Spleen (tissue), 11 donors: ENCODE data around the gene MUC5B. TPM values are rescaled to one million over a fixed set of nuclear protein-coding genes. Genes with fewer than 3 reads are reported as not detected.
A peak's percentile ranks its signal among the peaks of the same experiment; 100 is the strongest.

ENCODE experiments used
- DNase-seq: peaks from one replicate; pipeline ENCODE4 v3.0.0-alpha.2; 2020
- H3K27ac ChIP-seq, 8 donors: fragments of 200-600 bp; sonication (generic) in 7 of 8; 1 replicate in 4 of 8; 2 replicates in 4 of 8; pipeline versions ENCODE4 v1.5.0 to v1.8.0; 2016 to 2021; ENCODE audit warnings: inconsistent platforms in 4 of 8, mild to moderate bottlenecking in 4 of 8, moderate library complexity in 1 of 8
- H3K27me3 ChIP-seq, 7 donors: fragments of 200-600 bp; sonication (generic) in 6 of 7; replicated peaks in 1 of 7; 1 replicate in 4 of 7; 2 replicates in 3 of 7; pipeline versions ENCODE4 v1.5.0 to v1.8.0; 2016 to 2021; ENCODE audit warnings: inconsistent platforms in 3 of 7, mild to moderate bottlenecking in 1 of 7
- H3K36me3 ChIP-seq, 6 donors: fragments of 200-600 bp; sonication (generic) in 5 of 6; 1 replicate in 4 of 6; 2 replicates in 2 of 6; pipeline versions ENCODE4 v1.5.0 to v1.8.0; 2016 to 2021; ENCODE audit warnings: inconsistent platforms in 2 of 6
- H3K4me1 ChIP-seq, 6 donors: fragments of 200-600 bp; sonication (generic) in 5 of 6; 1 replicate in 3 of 6; 2 replicates in 3 of 6; pipeline versions ENCODE4 v1.5.0 to v1.8.0; 2016 to 2021; ENCODE audit warnings: inconsistent platforms in 3 of 6
- H3K4me3 ChIP-seq, 8 donors: fragments of 200-600 bp; sonication (generic) in 7 of 8; 1 replicate in 4 of 8; 2 replicates in 4 of 8; pipeline versions ENCODE4 v1.5.0 to v1.8.0; 2016 to 2021; ENCODE audit warnings: inconsistent platforms in 4 of 8, mild to moderate bottlenecking in 4 of 8, moderate library complexity in 2 of 8
- H3K9me3 ChIP-seq, 8 donors: fragments of 200-600 bp; sonication (generic) in 7 of 8; 1 replicate in 4 of 8; 2 replicates in 4 of 8; pipeline versions ENCODE4 v1.5.0 to v1.8.0; 2016 to 2021; ENCODE audit warnings: inconsistent platforms in 4 of 8
- CTCF ChIP-seq, 11 experiments: fragments of 200-600 bp in 7 of 11; fragments of 450-650 bp in 4 of 11; sonication (generic) in 4 of 11; IDR thresholded peaks in 8 of 11; conservative IDR thresholded peaks in 3 of 11; 1 replicate in 7 of 11; 2 replicates in 4 of 11; pipeline versions ENCODE4 v1.4.0 to v1.8.0; 2016 to 2021; ENCODE audit warnings: antibody characterized with exemption in 11 of 11, inconsistent platforms in 4 of 11, mild to moderate bottlenecking in 1 of 11
- POLR2A ChIP-seq, 3 donors: fragments of 450-650 bp; IDR thresholded peaks; one replicate each; pipeline ENCODE4 v1.5.1; 2017; ENCODE audit warnings: antibody characterized with exemption in 3 of 3, mild to moderate bottlenecking in 1 of 3
- POLR2AphosphoS5 ChIP-seq, 3 donors: sonication (generic); formaldehyde crosslinking; IDR thresholded peaks; one replicate each; pipeline ENCODE4 v1.5.1; 2017; ENCODE audit warnings: antibody characterized with exemption in 3 of 3
- WGBS, 5 donors: extraction: QIAGEN DNeasy Blood & Tissue Kit in 3 of 5; methylation state at CpG; one replicate each; pipeline versions ENCODE4 v1.1.5 to v1.1.7; 2013 to 2018; 5-methylcytosine and 5-hydroxymethylcytosine counted together
- intact Hi-C: fragments of 100-400 bp; cut with DNase I; formaldehyde crosslinking; loops from one replicate; pipeline ENCODE4 v1.15.0; 2023; ENCODE audit warnings: low total_unique reads
- polyA plus RNA-seq, 3 donors: library from polyadenylated mRNA; stranded (reverse); fragments of 200-250 nt; gene quantifications; one replicate each; pipeline ENCODE4 v1.2.1, GENCODE V29; 2013
- total RNA-seq, 7 donors: library from RNA; depleted of rRNA in 3 of 7; stranded (reverse); fragments of >200 nt in 3 of 7; fragmentation: NEBNext Ultra II Directional in 4 of 7; extraction: Animal tissue kit (Norgen Biotek cat#: 25700) in 4 of 7; gene quantifications; one replicate each; pipeline versions ENCODE4 v1.1.0 to v1.2.1, GENCODE V29; 2016 to 2021
- donor health status: healthy with polysubstance abuse.
- donor health status: DM: no; HTN: no; CAD: no; lungs with moderate emphysema.
- donor health status: DM: no; HTN: no; CAD: no.
- donor health status: Bipolar disorder and iron deficiency.
- donor health status: healthy.
- donor health status: DM: no; HTN: no; CAD: no.
- donor health status: DM: yes; HTN: yes; CAD: no.

Gene MUC5B
- total and polyA plus RNA-seq, 10 donors: under 0.01 to 0.09 (median under 0.01) TPM; not detected in 7

GRCh38 chr11:1197431-1197885 is 25.4 kb upstream of the MUC5B start:
- H3K27me3 ChIP-seq: peaks cover 0 to 77% (median 28%) of the 10 kb centered on the region in 7 donors
- H3K4me3 ChIP-seq: no peak overlapping the region
- no peaks in the 10 kb centered on the region for H3K9me3 ChIP-seq
- H3K36me3 ChIP-seq: no peaks in the 10 kb centered on the region
- intact Hi-C loops: no loop called here
- H3K4me1 ChIP-seq: peaks cover 0 to 2% (median 0%) of the 10 kb centered on the region in 6 donors
- 81 to 90% (median 85%) methylated on average over 8 to 29 of the region's 29 CpGs for WGBS, 5 donors
- TF ChIP-seq POLR2A (IDR thresholded peaks at IDR 0.05) (no peak), CTCF (IDR thresholded peaks at IDR 0.05 in 8 of 11, conservative IDR thresholded peaks at IDR 0.05 in 3 of 11) (no peak), POLR2AphosphoS5 (IDR thresholded peaks at IDR 0.05) (no peak)
- no peak overlapping the region for H3K27ac ChIP-seq
- DNase-seq: peak; percentile 51

DNA sequence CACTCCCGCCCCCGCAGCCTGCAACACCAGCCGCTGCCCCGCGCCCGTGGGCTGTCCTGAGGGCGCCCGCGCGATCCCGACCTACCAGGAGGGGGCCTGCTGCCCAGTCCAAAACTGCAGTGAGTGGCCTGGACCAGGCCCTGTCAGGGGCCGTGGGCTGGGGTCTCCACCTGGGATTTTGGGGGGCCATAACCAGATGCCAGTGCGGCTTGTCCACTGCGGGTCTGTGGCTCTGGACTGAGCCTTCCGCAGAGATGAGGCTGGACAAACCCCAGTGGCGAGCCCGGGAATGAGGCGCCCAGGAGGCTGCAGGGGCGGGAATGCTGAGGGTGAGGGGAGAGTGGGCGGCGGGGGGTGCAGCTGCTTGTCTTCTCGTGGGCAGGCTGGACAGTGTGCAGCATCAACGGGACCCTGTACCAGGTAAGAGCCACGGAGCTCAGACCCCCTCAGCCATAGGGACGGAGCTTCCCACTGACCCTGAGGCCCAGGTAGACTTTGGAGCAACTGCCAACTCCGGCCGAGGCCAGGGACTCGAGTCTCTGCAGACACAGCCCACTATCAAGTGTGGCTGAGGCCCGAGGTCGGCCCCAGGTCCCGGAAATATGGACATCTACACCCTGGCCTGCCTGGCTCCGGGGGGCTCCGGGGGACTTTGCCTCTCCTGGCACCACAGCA is 24.8 kb upstream of the MUC5B start:
- H3K27me3 ChIP-seq: peaks cover 0 to 77% (median 29%) of the 10 kb centered on the region in 7 donors
- intact Hi-C loops: no loop called here
- TF ChIP-seq POLR2A (IDR thresholded peaks at IDR 0.05) (no peak), CTCF (IDR thresholded peaks at IDR 0.05 in 8 of 11, conservative IDR thresholded peaks at IDR 0.05 in 3 of 11) (no peak), POLR2AphosphoS5 (IDR thresholded peaks at IDR 0.05) (no peak)
- H3K27ac ChIP-seq: no peak overlapping the region
- H3K9me3 ChIP-seq: no peaks in the 10 kb centered on the region
- no peaks in the 10 kb centered on the region for H3K36me3 ChIP-seq
- H3K4me1 ChIP-seq: peaks cover 0 to 7% (median 4%) of the 10 kb centered on the region in 6 donors
- WGBS, 5 donors: 78 to 81% (median 79%) methylated on average over 13 to 33 of the region's 33 CpGs
- peak; percentile 62 for DNase-seq
- H3K4me3 ChIP-seq: no peak overlapping the region

DNA sequence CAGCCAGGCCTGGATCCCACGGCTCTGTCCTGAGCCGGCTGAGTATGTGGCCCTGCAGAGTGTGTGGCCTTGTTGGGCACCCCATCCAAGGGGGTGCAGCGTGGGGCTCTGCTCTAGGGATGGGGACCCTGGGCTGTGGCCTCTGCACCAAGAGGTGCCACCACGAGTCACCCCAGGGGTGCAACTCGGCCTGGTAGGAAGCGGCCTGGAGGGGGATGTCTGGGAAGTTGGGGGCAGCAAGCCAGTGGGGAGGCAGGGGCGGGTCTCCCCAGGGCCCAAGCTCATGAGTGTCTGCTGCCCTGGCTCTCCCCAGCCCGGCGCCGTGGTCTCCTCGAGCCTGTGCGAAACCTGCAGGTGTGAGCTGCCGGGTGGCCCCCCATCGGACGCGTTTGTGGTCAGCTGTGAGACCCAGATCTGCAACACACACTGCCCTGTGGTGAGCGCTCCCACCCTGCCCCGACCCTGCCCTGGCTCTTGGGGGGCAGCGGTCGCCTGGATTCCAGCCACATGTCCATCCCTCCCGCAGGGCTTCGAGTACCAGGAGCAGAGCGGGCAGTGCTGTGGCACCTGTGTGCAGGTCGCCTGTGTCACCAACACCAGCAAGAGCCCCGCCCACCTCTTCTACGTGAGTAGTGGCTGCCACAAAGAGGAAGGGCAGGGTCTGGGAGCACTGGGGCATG is 24.2 kb upstream of the MUC5B start:
- Histone ChIP-seq H3K9me3 (no peaks in the 10 kb centered on the region), H3K4me3 (no peak overlapping the region), H3K4me1 (peaks cover 0 to 10% (median 8%) of the 10 kb centered on the region in 6 donors), H3K27me3 (peaks cover 0 to 77% (median 35%) of the 10 kb centered on the region in 7 donors), H3K27ac (no peak overlapping the region), H3K36me3 (no peaks in the 10 kb centered on the region)
- DNase-seq: peak; percentile 72
- TF ChIP-seq POLR2AphosphoS5 (IDR thresholded peaks at IDR 0.05) (no peak), CTCF (IDR thresholded peaks at IDR 0.05 in 8 of 11, conservative IDR thresholded peaks at IDR 0.05 in 3 of 11) (no peak), POLR2A (IDR thresholded peaks at IDR 0.05) (no peak)
- 74 to 80% (median 74%) methylated on average over 17 to 26 of the region's 26 CpGs for WGBS, 5 donors
- intact Hi-C loops: no loop called here

DNA sequence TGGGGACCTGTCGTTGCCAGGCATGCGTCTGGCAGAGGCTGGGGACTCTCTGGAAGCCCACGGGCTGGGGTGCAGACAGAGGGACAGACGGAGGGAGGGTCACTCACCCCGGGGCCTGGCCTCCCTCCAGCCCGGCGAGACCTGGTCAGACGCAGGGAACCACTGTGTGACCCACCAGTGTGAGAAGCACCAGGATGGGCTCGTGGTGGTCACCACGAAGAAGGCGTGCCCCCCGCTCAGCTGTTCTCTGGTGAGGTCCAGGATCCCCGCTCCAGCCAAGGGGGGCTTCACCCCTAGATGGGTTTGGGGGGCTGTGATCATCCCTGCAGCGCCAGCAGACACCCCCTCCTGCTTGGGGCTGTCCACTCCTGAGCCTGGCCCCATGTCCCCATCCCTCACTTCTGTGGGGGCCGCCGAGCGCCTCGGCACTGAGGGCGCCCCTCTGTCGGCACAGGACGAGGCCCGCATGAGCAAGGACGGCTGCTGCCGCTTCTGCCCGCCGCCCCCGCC is 23.6 kb upstream of the MUC5B start:
- Histone ChIP-seq H3K4me1 (peaks cover 0 to 10% (median 8%) of the 10 kb centered on the region in 6 donors), H3K36me3 (no peaks in the 10 kb centered on the region), H3K9me3 (no peaks in the 10 kb centered on the region), H3K27ac (no peak overlapping the region), H3K27me3 (peaks cover 0 to 82% (median 39%) of the 10 kb centered on the region in 7 donors), H3K4me3 (no peak overlapping the region)
- intact Hi-C loops: no loop called here
- DNase-seq: peak; percentile 42
- TF ChIP-seq CTCF (IDR thresholded peaks at IDR 0.05 in 8 of 11, conservative IDR thresholded peaks at IDR 0.05 in 3 of 11) (no peak), POLR2AphosphoS5 (IDR thresholded peaks at IDR 0.05) (no peak), POLR2A (IDR thresholded peaks at IDR 0.05) (no peak)
- WGBS, 5 donors: 66 to 83% (median 73%) methylated on average over 5 to 27 of the region's 27 CpGs
